Measurements from ENCODE around the gene TPX2. TPM values are rescaled to one million over a fixed set of nuclear protein-coding genes. Genes with fewer than 3 reads are reported as not detected.

Gene TPX2
- polyA plus RNA-seq, 1 donor from 2014 or later, result 2.1 TPM

DNA sequence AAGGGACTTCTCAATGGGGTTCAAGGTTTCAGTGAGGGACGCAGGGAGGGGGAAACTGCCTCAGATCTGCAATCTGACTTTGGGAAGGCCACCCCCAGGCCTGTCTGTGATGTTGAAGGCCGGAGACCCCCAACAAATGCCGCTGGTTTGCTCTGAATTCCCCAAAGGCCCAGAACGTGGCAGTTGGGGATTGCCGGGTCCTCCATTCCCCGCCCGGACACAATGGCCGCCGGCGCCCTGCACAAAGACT is 16.1 kb upstream of the TPX2 start:
- Histone ChIP-seq H2AFZ (ENCODE audit: low read depth, low read length) (peak overlapping the region; percentile 68), H3K79me2 (replicated peaks; ENCODE audit: insufficient read depth, low read length) (peaks cover 48% of the 10 kb centered on the region)
- TF ChIP-seq TAF1 (IDR thresholded peaks at IDR 0.05; ENCODE audit: low read depth), result peak; percentile 93
- TF ChIP-seq, protein P1, sequence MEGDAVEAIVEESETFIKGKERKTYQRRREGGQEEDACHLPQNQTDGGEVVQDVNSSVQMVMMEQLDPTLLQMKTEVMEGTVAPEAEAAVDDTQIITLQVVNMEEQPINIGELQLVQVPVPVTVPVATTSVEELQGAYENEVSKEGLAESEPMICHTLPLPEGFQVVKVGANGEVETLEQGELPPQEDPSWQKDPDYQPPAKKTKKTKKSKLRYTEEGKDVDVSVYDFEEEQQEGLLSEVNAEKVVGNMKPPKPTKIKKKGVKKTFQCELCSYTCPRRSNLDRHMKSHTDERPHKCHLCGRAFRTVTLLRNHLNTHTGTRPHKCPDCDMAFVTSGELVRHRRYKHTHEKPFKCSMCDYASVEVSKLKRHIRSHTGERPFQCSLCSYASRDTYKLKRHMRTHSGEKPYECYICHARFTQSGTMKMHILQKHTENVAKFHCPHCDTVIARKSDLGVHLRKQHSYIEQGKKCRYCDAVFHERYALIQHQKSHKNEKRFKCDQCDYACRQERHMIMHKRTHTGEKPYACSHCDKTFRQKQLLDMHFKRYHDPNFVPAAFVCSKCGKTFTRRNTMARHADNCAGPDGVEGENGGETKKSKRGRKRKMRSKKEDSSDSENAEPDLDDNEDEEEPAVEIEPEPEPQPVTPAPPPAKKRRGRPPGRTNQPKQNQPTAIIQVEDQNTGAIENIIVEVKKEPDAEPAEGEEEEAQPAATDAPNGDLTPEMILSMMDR (IDR thresholded peaks at IDR 0.05; ENCODE audit: poor library complexity, severe bottlenecking), result peak; percentile 56
- TF ChIP-seq MXI1 (conservative IDR thresholded peaks at IDR 0.05; ENCODE audit: poor library complexity, severe bottlenecking), result no peak

DNA sequence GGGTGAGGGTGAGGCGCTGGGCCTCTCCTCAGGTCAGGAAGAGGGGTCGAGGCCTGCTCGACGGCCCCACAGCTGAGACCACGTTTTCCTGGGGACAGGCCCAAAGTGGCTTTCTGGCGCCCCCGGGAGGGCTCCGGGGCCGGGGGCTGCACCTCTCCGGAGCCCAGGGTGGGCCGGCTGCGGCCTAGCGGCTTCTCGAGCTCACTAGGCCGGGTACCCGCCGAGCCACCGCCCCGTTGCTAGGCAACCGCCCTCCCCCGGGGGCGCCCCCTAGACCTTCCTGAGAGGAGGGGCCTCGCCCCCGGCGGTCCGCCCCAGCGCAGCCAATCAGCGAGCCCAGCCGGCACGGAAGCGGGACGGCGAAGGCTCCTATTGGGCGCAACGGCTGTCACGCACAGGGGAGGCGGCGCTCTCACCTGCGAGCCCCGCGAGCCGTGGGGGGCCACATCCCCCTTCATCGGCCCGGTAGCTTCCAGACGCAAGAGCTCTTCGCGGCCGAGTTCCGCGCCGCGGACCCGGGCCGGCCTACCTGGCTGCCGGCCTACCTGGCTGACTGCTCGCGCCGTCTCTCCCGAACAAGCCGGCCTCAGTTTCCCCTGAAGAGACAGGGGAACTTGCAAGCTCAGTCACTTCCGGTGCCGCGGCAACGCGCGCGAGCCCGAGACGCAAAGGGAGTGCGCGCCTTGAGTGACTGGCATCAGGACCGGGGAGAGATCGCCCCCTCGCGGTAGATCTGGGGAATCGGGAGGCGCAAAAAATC is 15.6 kb upstream of the TPX2 start:
- H3K79me2 ChIP-seq (replicated peaks; ENCODE audit: insufficient read depth, low read length), result peaks cover 46% of the 10 kb centered on the region
- peak overlapping the region; percentile 74 for H2AFZ ChIP-seq (ENCODE audit: low read depth, low read length)
- H3K9me3 ChIP-seq (ENCODE audit: low read length), result no peaks in the 10 kb centered on the region
- peak; percentile 87 for TF ChIP-seq SMC3 (conservative IDR thresholded peaks at IDR 0.05; ENCODE audit: poor library complexity)
- TF ChIP-seq, protein P1 (IDR thresholded peaks at IDR 0.05; ENCODE audit: poor library complexity, severe bottlenecking), result peak; percentile 100
- TF ChIP-seq POLR2AphosphoS5 (IDR thresholded peaks at IDR 0.05), result peak; percentile 83
- TF ChIP-seq RAD21 (conservative IDR thresholded peaks at IDR 0.05), result peak; percentile 92
- peak; percentile 62 for TF ChIP-seq TAF1 (IDR thresholded peaks at IDR 0.05; ENCODE audit: low read depth)
- no peak for TF ChIP-seq EZH2 (IDR thresholded peaks at IDR 0.05; ENCODE audit: borderline replicate concordance, insufficient read depth, low read length, poor library complexity, severe bottlenecking)
- TF ChIP-seq, protein P2, sequence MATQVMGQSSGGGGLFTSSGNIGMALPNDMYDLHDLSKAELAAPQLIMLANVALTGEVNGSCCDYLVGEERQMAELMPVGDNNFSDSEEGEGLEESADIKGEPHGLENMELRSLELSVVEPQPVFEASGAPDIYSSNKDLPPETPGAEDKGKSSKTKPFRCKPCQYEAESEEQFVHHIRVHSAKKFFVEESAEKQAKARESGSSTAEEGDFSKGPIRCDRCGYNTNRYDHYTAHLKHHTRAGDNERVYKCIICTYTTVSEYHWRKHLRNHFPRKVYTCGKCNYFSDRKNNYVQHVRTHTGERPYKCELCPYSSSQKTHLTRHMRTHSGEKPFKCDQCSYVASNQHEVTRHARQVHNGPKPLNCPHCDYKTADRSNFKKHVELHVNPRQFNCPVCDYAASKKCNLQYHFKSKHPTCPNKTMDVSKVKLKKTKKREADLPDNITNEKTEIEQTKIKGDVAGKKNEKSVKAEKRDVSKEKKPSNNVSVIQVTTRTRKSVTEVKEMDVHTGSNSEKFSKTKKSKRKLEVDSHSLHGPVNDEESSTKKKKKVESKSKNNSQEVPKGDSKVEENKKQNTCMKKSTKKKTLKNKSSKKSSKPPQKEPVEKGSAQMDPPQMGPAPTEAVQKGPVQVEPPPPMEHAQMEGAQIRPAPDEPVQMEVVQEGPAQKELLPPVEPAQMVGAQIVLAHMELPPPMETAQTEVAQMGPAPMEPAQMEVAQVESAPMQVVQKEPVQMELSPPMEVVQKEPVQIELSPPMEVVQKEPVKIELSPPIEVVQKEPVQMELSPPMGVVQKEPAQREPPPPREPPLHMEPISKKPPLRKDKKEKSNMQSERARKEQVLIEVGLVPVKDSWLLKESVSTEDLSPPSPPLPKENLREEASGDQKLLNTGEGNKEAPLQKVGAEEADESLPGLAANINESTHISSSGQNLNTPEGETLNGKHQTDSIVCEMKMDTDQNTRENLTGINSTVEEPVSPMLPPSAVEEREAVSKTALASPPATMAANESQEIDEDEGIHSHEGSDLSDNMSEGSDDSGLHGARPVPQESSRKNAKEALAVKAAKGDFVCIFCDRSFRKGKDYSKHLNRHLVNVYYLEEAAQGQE (IDR thresholded peaks at IDR 0.05; ENCODE audit: borderline replicate concordance), result peak; percentile 72
- peak; percentile 21 for TF ChIP-seq MXI1 (conservative IDR thresholded peaks at IDR 0.05; ENCODE audit: poor library complexity, severe bottlenecking)
- TF ChIP-seq EP300 (conservative IDR thresholded peaks at IDR 0.05; ENCODE audit: poor library complexity, severe bottlenecking), result no peak
- H3K9me2 ChIP-seq (ENCODE audit: insufficient read depth, low read length), result no peaks in the 10 kb centered on the region
- H3K9ac ChIP-seq (ENCODE audit: low read length), result peak overlapping the region; percentile 99
- peak overlapping the region; percentile 100 for H3K27ac ChIP-seq (ENCODE audit: low read length)
- H3K27me3 ChIP-seq (ENCODE audit: insufficient read depth, low read depth, low read length), result no peaks in the 10 kb centered on the region
- H3K4me2 ChIP-seq (ENCODE audit: low read length), result peak overlapping the region; percentile 99
- H4K20me1 ChIP-seq (ENCODE audit: insufficient read depth), result no peaks in the 10 kb centered on the region
- H3F3A ChIP-seq (ENCODE audit: insufficient read depth, low read length, poor library complexity, severe bottlenecking), result no peaks in the 10 kb centered on the region
- H3K36me3 ChIP-seq (ENCODE audit: insufficient read depth, low read length), result no peaks in the 10 kb centered on the region
- peak overlapping the region; percentile 73 for H3K4me3 ChIP-seq (ENCODE audit: low read length)

More for the DNA sequence above, 16.1 kb upstream of the TPX2 start:
- Histone ChIP-seq H3K9me2 (ENCODE audit: insufficient read depth, low read length) (no peaks in the 10 kb centered on the region), H3F3A (ENCODE audit: insufficient read depth, low read length, poor library complexity, severe bottlenecking) (no peaks in the 10 kb centered on the region), H3K4me2 (ENCODE audit: low read length) (peak overlapping the region; percentile 99), H3K27me3 (ENCODE audit: insufficient read depth, low read depth, low read length) (no peaks in the 10 kb centered on the region), H3K9ac (ENCODE audit: low read length) (peak overlapping the region; percentile 99), H3K27ac (ENCODE audit: low read length) (peak overlapping the region; percentile 100), H3K36me3 (ENCODE audit: insufficient read depth, low read length) (no peaks in the 10 kb centered on the region), H3K4me3 (ENCODE audit: low read length) (peak overlapping the region; percentile 73), H4K20me1 (ENCODE audit: insufficient read depth) (no peaks in the 10 kb centered on the region), H3K9me3 (ENCODE audit: low read length) (no peaks in the 10 kb centered on the region)
